ENCODE data around the gene TNK2. TPM values are rescaled to one million over a fixed set of nuclear protein-coding genes. Genes with fewer than 3 reads are reported as not detected.
"Not testable (repeated sequence)": the region's sequence is repeated elsewhere in the genome, so short reads cannot be mapped to it uniquely, and the experiment has no call there.

The TNK2 gene
- total and polyA plus RNA-seq, 2 donors (not counting 3 experiments of a cell fraction or from before 2014, with no cell fraction given): 18.6 to 71.6 TPM

GRCh38 chr3:195914648-195915473, 6.5 kb upstream of the TNK2 start:
- peaks cover 10% of the 10 kb centered on the region in 2 experiments for H3K27me3 ChIP-seq (ENCODE audit: control insufficient read depth in 2 of 2, insufficient read depth in 2 of 2, low read length in 2 of 2)
- no TSS peak for BruUV-seq (replicated peaks)
- H2AFZ ChIP-seq (ENCODE audit: low read depth, low read length): peak overlapping the region; percentile 5
- no peak overlapping the region for H3K27ac ChIP-seq (ENCODE audit: insufficient read depth, low read depth, low read length)
- H3K9ac ChIP-seq (replicated peaks; ENCODE audit: extremely low read depth, insufficient read depth, low read length): no peak overlapping the region
- no peak overlapping the region for H3K4me3 ChIP-seq (replicated peaks in 1 of 3; ENCODE audit: insufficient read depth in 1 of 3, low read depth in 1 of 3, low read length in 3 of 3)
- H3K4me1 ChIP-seq (ENCODE audit: control insufficient read depth, extremely low read depth, insufficient read depth, low read length): no peaks in the 10 kb centered on the region
- intact Hi-C loops (cut with micrococcal nuclease): loop anchor here (1.0 kb wide), 3 partner anchors 20 to 56 kb away; no protein-coding TSS in a partner anchor
- H3K4me2 ChIP-seq (ENCODE audit: insufficient read depth, low read length): no peak overlapping the region
- CTCF ChIA-PET: interaction anchor here (0.6 to 6.7 kb wide), 12 partner anchors 9 to 71 kb away, joined by 3 to 147 read pairs (median 4); no protein-coding TSS in a partner anchor
- no peaks in the 10 kb centered on the region for H4K20me1 ChIP-seq (replicated peaks; ENCODE audit: control insufficient read depth, extremely low read depth, insufficient read depth, low read length)
- peak; percentile 99 for FAIRE-seq
- dilution Hi-C loops (cut with MboI; ENCODE audit: extremely low pct_ligation_motif_present, low sequenced_read_pairs): no loop called here
- no peaks in the 10 kb centered on the region for H3K79me2 ChIP-seq (ENCODE audit: control insufficient read depth, insufficient read depth, low read length)
- TF ChIP-seq MAX (IDR thresholded peaks at IDR 0.05; ENCODE audit: insufficient read depth, insufficient read length): no peak
- TF ChIP-seq FOS (IDR thresholded peaks at IDR 0.05; ENCODE audit: borderline replicate concordance, insufficient read depth, low read length): peak; percentile 77
- peak; percentile 96 to 97 for TF ChIP-seq CTCF (IDR thresholded peaks at IDR 0.05; ENCODE audit: extremely low read depth in 1 of 2, insufficient read depth in 1 of 2, low read depth in 1 of 2, low read length in 2 of 2)
- no peaks in the 10 kb centered on the region for H3K36me3 ChIP-seq (ENCODE audit: control insufficient read depth in 2 of 2, extremely low read depth in 1 of 2, insufficient read depth in 2 of 2, low read length in 2 of 2)
- no peaks in the 10 kb centered on the region for H3K9me3 ChIP-seq (replicated peaks; ENCODE audit: control insufficient read depth, insufficient read depth, low read length)
- peak; percentile 90 for DNase-seq (ENCODE audit: low read depth, low spot score)
- POLR2A ChIA-PET: no interaction called here
- H3K9me1 ChIP-seq (replicated peaks; ENCODE audit: control insufficient read depth, extremely low read depth, insufficient read depth, low read length): no peaks in the 10 kb centered on the region

GRCh38 chr3:195914146-195914545, 5.8 kb upstream of the TNK2 start:
- dilution Hi-C loops (cut with MboI; ENCODE audit: extremely low pct_ligation_motif_present, low sequenced_read_pairs): not testable (repeated sequence)

More at GRCh38 chr3:195914146-195914545, 5.8 kb upstream of the TNK2 start:
- BruUV-seq (replicated peaks); H3K79me2 ChIP-seq (ENCODE audit: control insufficient read depth, insufficient read depth, low read length); FAIRE-seq; H3K9ac ChIP-seq (replicated peaks; ENCODE audit: extremely low read depth, insufficient read depth, low read length); H3K4me1 ChIP-seq (ENCODE audit: control insufficient read depth, extremely low read depth, insufficient read depth, low read length); H4K20me1 ChIP-seq (replicated peaks; ENCODE audit: control insufficient read depth, extremely low read depth, insufficient read depth, low read length); H3K9me1 ChIP-seq (replicated peaks; ENCODE audit: control insufficient read depth, extremely low read depth, insufficient read depth, low read length); H3K27me3 ChIP-seq (ENCODE audit: control insufficient read depth in 2 of 2, insufficient read depth in 2 of 2, low read length in 2 of 2); H2AFZ ChIP-seq (ENCODE audit: low read depth, low read length); H3K9me3 ChIP-seq (replicated peaks; ENCODE audit: control insufficient read depth, insufficient read depth, low read length); H3K27ac ChIP-seq (ENCODE audit: insufficient read depth, low read depth, low read length); intact Hi-C loops (cut with micrococcal nuclease); POLR2A ChIA-PET; H3K4me3 ChIP-seq (replicated peaks in 1 of 3; ENCODE audit: insufficient read depth in 1 of 3, low read depth in 1 of 3, low read length in 3 of 3); H3K36me3 ChIP-seq (ENCODE audit: control insufficient read depth in 2 of 2, extremely low read depth in 1 of 2, insufficient read depth in 2 of 2, low read length in 2 of 2); DNase-seq (ENCODE audit: low read depth, low spot score); H3K4me2 ChIP-seq (ENCODE audit: insufficient read depth, low read length): not testable (repeated sequence)
- CTCF ChIA-PET: interaction anchor here (0.7 to 6.7 kb wide), 9 partner anchors 10 to 65 kb away, joined by 3 to 147 read pairs (median 20); no protein-coding TSS in a partner anchor

All from endothelial cell of umbilical vein (primary cell).